Body of pancreas (tissue), 4 donors: ENCODE results near the gene CCDC73. TPM values are rescaled to one million over a fixed set of nuclear protein-coding genes. Genes with fewer than 3 reads are reported as not detected.

Source experiments
- ATAC-seq: fragments of 150-250 bp; one replicate; pipeline ENCODE4 v1.9.1; 2016
- DNase-seq, 4 donors: peaks; one replicate each; pipeline ENCODE4 v3.0.0-alpha.2; 2019
- H3K27ac ChIP-seq, 4 donors: fragments of 200-600 bp; sonication (generic); 1 replicate in 3 of 4; 2 replicates in 1 of 4; pipeline versions ENCODE4 v1.5.1 to v1.6.1; 2016 to 2019; ENCODE audit warnings: mild to moderate bottlenecking in 1 of 4, mixed read lengths in 1 of 4, moderate library complexity in 1 of 4
- H3K27me3 ChIP-seq, 2 donors: fragments of 200-600 bp; sonication (generic); one replicate each; pipeline ENCODE4 v1.6.0; 2016; ENCODE audit warnings: mild to moderate bottlenecking in 1 of 2
- H3K36me3 ChIP-seq, 2 donors: fragments of 200-600 bp; sonication (generic); replicated peaks in 1 of 2; 2 replicates each; pipeline ENCODE4 v1.5.1; 2016; ENCODE audit warnings: low read depth in 2 of 2; ENCODE audit not compliant: insufficient read depth in 1 of 2
- H3K4me1 ChIP-seq: fragments of 200-600 bp; sonication (generic); one replicate; pipeline ENCODE4 v1.6.0; 2016
- H3K4me3 ChIP-seq, 2 donors: fragments of 200-600 bp; sonication (generic); 1 replicate in 1 of 2; 2 replicates in 1 of 2; pipeline ENCODE4 v1.5.1; 2016 to 2019
- H3K9me3 ChIP-seq, 3 donors: fragments of 200-600 bp; sonication (generic); 1 replicate in 2 of 3; 2 replicates in 1 of 3; pipeline ENCODE4 v1.5.1; 2016
- POLR2A ChIP-seq, 3 donors: fragments of 450-650 bp; IDR thresholded peaks; one replicate each; pipeline ENCODE4 v1.6.1; 2016; ENCODE audit warnings: antibody characterized with exemption in 3 of 3, mild to moderate bottlenecking in 2 of 3
- WGBS, 2 donors: methylation state at CpG; one replicate each; pipeline ENCODE4 v1.1.5; 2017; 5-methylcytosine and 5-hydroxymethylcytosine counted together
- intact Hi-C: fragments of 100-400 bp; cut with DNase I; formaldehyde crosslinking; loops from one replicate; pipeline ENCODE4 v1.15.1; 2023
- total RNA-seq, 2 donors: library from RNA; depleted of rRNA; stranded (reverse); fragments of >200 nt; gene quantifications; one replicate each; pipeline ENCODE4 v1.1.0, GENCODE V29; 2016
- TF ChIP-seq, protein P1 (sequence below), 7 experiments: fragments of 450-650 bp in 4 of 7; fragments of 200-600 bp in 3 of 7; sonication (generic) in 3 of 7; IDR thresholded peaks; one replicate each; pipeline ENCODE4 v1.5.1; 2016 to 2019; ENCODE audit warnings: antibody characterized with exemption in 7 of 7

Gene CCDC73
- total RNA-seq, 2 donors from 2014 or later: 0.26 TPM; not detected in 1

DNA sequence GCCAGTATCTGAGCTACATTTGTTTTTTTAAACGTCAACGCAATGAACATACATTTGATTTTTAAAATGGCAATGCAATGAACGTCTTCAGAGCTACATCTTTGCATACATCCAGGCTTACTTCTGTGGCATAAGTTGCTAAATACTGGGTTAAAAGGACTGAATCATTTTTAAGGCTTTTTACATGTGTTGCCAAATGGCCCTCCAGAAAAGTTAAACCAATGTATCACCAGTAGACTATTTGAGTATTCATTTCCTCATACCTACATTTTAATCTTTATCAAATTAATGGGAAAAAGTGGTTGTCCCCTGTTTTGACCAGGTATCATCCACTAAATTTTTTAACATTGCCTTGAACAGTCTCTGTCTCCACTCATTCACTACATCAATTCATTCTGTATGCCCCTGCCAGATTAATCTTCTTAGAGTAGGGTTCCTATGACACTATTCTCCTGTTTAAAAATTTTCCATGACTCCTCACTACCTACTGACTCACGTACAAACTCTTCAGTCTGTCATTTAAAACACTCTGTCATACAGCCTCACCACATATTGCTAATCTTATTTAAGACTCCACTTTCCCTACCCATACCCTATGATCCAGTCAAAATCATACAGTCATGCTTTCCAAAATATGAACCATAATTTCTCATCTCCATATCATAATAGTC lies 22.9 kb upstream of the CCDC73 start:
- ATAC-seq (no peak), DNase-seq (no peak)
- Histone ChIP-seq H3K27me3 (no peaks in the 10 kb centered on the region), H3K4me3 (no peak overlapping the region), H3K9me3 (no peaks in the 10 kb centered on the region), H3K36me3 (no peaks in the 10 kb centered on the region), H3K4me1 (no peaks in the 10 kb centered on the region), H3K27ac (no peak overlapping the region)
- 70 to 78% methylated on average over 4 of the region's 4 CpGs for WGBS, 2 donors
- TF ChIP-seq, protein P1, sequence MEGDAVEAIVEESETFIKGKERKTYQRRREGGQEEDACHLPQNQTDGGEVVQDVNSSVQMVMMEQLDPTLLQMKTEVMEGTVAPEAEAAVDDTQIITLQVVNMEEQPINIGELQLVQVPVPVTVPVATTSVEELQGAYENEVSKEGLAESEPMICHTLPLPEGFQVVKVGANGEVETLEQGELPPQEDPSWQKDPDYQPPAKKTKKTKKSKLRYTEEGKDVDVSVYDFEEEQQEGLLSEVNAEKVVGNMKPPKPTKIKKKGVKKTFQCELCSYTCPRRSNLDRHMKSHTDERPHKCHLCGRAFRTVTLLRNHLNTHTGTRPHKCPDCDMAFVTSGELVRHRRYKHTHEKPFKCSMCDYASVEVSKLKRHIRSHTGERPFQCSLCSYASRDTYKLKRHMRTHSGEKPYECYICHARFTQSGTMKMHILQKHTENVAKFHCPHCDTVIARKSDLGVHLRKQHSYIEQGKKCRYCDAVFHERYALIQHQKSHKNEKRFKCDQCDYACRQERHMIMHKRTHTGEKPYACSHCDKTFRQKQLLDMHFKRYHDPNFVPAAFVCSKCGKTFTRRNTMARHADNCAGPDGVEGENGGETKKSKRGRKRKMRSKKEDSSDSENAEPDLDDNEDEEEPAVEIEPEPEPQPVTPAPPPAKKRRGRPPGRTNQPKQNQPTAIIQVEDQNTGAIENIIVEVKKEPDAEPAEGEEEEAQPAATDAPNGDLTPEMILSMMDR (IDR thresholded peaks at IDR 0.05): no peak
- intact Hi-C loops: no loop called here

DNA sequence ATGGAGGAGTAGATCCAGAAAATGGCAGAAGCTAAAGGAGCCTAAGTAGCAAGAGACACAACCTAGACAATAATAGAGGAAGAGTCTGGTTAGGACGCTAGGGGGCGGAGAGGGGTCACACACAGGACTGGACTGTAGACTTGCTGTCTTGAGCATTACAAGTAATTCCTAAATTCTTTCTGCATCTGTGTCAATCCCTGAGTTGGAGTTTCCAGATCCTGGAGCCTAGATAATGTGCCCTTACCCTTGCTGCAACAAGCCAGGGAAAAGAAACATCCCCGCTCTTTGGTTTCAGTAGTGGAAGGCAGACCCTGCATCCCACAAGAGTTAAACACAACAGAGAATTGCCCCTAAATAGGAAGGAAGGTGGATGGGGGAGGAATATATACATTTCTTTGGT lies 14.9 kb upstream of the CCDC73 start:
- ATAC-seq (peak; percentile 84), DNase-seq (peak; percentile 67 to 79 (median 74))
- Histone ChIP-seq H3K27ac (no peak overlapping the region), H3K36me3 (no peaks in the 10 kb centered on the region), H3K4me3 (no peak overlapping the region), H3K27me3 (no peaks in the 10 kb centered on the region), H3K4me1 (no peaks in the 10 kb centered on the region), H3K9me3 (no peaks in the 10 kb centered on the region)
- TF ChIP-seq, protein P1 (IDR thresholded peaks at IDR 0.05): peak; percentile 33 to 64 (median 59)
- no peak for TF ChIP-seq POLR2A (IDR thresholded peaks at IDR 0.05)
- intact Hi-C loops: no loop called here
- 20 to 21% methylated on average over 3 of the region's 3 CpGs for WGBS, 2 donors

DNA sequence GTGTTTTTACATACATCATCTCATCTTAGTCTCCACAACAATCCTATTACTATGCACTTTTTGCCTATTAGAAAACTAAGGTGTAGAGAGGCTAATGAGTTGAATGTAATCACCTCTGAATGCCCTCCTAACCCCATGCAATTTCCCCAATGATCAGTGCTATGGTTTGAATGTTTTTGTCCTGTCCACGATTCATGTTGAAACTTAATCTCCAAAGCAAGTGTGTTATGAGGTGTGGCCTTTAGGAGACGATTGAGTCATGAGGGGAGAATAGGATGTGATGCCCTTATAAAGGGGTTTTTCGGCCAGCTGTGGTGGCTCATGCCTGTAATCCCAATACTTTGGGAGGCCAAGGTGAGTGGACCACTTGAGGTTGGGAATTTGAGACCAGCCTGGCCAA lies 2.0 kb upstream of the CCDC73 start:
- ATAC-seq (no peak), DNase-seq (no peak)
- Histone ChIP-seq H3K27me3 (no peaks in the 10 kb centered on the region), H3K36me3 (no peaks in the 10 kb centered on the region), H3K4me1 (peaks cover 7% of the 10 kb centered on the region), H3K27ac (no peak overlapping the region), H3K4me3 (no peak overlapping the region), H3K9me3 (no peaks in the 10 kb centered on the region)
- 66 to 67% methylated on average over 3 of the region's 3 CpGs for WGBS, 2 donors
- no peak for TF ChIP-seq POLR2A (IDR thresholded peaks at IDR 0.05)
- TF ChIP-seq, protein P1 (IDR thresholded peaks at IDR 0.05): no peak
- intact Hi-C loops: loop anchor here (10.0 kb wide), 1 partner anchor 472 kb away; no protein-coding TSS in a partner anchor

DNA sequence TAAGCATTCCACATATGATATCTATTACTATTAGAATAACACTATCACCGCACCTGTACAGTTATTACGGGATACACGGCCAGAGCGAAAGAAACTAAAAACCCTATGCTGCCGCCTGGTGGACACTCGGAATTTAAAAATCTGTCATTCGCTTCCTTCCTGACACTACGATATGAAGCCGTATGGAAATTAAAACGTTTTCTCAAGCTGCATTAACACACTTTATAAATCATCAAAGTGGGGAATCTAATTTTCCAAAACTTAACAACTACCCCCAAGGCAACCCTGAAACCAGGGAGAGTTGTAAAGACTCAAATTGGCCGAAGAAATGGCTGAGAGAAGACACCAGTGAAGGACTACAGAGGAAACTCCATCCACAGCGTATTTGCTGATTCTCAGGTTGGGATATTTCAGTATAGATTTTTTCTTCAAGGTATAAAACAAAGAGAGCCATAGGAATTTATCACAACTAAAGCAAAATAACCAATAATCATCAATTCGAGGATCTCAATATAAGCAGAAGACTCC lies 1.4 kb downstream of the CCDC73 start:
- DNase-seq: peak; percentile 58 to 79 (median 75)
- peak; percentile 81 for ATAC-seq
- Histone ChIP-seq H3K9me3 (no peaks in the 10 kb centered on the region), H3K27ac (no peak overlapping the region), H3K27me3 (peaks cover 0 to under 1% of the 10 kb centered on the region in 2 donors), H3K4me3 (no peak overlapping the region), H3K36me3 (no peaks in the 10 kb centered on the region), H3K4me1 (peaks cover 7% of the 10 kb centered on the region)
- TF ChIP-seq, protein P1 (IDR thresholded peaks at IDR 0.05): peak in 6 of 7 experiments; percentile 56 to 73 (median 68)
- TF ChIP-seq POLR2A (IDR thresholded peaks at IDR 0.05): no peak
- WGBS, 2 donors: 12 to 14% methylated on average over 13 of the region's 13 CpGs
- intact Hi-C loops: loop anchor here (10.0 kb wide), 1 partner anchor 468 kb away; no protein-coding TSS in a partner anchor
